Stimulated activated CD4-positive, alpha-beta T cell treated with anti-CD3 and anti-CD28 coated beads, Interleukin-1b, Interleukin-23, amount 100 ng/mL, for 24 hours (primary cell): Measurements from ENCODE around the gene CCDC54.
"Not testable (repeated sequence)": the region's sequence is repeated elsewhere in the genome, so short reads cannot be mapped to it uniquely, and the experiment has no call there.

ENCODE experiments used
- DNase-seq, 4 experiments: peaks; one replicate each; pipeline ENCODE4 v3.0.0-alpha.2; 2020; ENCODE audit warnings: low read depth in 4 of 4, low spot score in 1 of 4

The CCDC54 gene

GRCh38 chr3:107377151-107377550 is at the start of gene CCDC54:
TSS of gene CCDC54 (plus strand) at chr3:107377439. CDS start at chr3:107377588, 149 bp downstream.
- DNase-seq, result no peak

- DNase-seq, result no peak
Measured at GRCh38 chr3:107328069-107328468, 49.2 kb upstream of the CCDC54 start.

DNA sequence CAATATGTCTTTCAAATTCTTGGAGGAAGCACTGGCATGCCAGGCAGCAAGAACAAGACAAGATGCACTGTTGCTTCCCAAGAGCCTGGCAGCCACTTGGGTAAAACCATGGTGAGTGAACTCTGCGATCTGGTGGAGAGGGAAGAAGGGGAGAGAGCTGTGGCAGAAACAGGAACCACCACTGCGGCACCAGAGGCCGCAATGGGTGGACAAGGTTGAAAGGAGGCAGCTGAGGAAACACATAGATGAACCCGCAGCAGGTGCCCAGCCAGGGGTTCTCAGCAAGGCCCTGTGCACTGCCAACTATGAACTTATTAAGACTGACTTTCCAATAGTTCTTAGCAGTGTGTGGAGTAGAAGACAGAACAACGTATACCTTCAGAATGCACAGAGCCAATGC is 48.2 kb upstream of the CCDC54 start:
- no peak for DNase-seq

DNA sequence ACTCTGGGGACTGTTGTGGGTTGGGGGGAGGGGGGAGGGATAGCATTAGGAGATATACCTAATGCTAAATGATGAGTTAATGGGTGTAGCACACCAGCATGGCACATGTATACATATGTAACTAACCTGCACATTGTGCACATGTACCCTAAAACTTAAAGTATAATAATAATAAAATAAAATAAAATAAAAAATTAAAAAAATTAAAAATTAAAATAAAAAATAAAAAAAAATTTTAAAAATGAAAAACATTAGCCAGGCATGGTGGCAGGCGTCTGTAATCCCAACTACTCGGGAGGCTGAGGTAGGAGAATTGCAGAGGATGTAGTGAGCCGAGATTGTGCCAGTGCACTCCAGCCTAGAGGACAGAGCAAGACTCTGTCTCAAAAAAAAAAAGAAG is 37.5 kb upstream of the CCDC54 start:
- DNase-seq, result not testable (repeated sequence)

GRCh38 chr3:107344722-107345121 is 32.5 kb upstream of the CCDC54 start:
- DNase-seq, result no peak

DNA sequence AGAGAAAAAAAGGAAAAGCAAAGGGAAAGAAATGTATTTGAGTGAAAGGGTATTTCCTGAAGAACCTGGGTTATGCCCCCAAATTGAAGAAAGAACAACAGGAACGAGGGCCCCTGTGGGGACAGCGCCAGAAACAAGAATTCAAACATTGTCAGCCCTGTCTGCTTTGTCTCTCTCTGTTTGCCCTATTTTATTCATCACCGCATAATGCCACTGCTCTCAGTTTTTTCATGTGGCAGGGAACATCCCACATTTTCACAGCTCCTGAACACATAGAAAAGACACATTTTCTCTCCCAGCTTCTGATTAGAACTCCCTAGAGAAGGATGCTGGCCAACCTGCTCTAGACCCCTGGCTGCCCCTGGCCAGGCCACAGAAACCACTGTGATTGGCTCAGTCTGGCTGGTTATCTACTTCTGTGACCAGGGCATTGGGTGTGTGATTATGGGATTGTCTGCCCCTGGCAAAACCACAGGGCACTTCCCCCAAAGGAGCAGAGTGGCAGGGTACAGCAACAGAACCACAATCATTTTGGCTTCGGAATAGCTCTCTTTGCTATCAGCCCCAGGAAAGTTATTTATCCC is 31.3 kb upstream of the CCDC54 start:
- no peak for DNase-seq

GRCh38 chr3:107346564-107346963 is 30.7 kb upstream of the CCDC54 start:
- DNase-seq, result no peak

DNA sequence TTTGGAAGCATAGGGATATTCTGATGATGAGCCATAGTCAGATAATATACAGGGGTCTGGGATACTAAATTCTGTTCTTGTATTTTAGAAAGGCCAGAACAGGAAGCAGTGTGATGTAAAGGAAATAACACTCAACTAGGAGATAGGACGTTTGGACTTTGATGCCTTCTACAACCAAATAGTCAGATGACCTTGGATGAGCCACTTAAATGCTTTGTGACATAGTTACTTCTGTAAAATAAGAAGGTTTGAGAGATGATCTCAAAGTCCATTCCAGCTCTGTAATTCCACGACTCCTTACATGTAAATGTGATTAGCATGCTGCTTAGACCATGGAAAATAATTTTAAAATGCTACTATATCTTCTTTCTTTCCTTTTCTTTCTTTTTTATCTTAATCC is 29.5 kb upstream of the CCDC54 start:
- no peak for DNase-seq

DNA sequence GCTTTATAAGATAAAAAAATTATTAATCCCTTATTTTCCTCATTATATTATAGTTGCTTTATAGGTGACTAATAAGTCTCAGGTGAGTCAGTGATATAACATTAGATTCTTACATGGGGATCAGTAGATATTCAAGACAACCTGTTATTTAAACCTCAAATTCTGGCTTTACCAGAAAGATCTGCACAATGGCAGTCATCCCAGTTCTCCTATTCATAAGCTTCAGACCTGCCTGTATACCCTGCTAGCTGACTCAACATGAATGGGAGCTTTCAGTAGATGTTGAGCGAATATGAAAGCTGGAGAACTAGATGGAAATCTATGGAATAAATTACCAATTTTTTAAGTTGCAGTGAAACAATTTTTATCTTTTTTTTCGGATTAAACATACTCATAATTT is 20.5 kb upstream of the CCDC54 start:
- DNase-seq, result no peak

DNA sequence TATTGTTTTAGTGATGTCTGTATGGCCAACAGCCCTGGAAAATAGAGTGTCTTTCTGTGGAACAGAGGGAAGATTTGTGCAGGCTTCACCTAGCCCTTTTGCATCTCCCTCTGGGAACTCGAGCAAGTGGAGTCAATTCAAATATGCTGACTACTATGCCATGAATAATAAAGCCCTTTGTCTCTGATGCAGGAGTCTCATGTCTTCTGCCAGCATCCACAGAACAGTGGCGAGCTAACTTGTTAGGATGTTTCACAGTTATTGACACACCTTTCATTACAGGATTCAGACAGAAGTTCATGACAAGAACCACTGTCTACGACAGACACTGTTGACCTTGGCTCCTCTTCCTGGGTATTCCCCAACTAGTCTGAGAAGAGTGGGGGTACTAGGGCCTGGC is 15.6 kb upstream of the CCDC54 start:
- no peak for DNase-seq

DNA sequence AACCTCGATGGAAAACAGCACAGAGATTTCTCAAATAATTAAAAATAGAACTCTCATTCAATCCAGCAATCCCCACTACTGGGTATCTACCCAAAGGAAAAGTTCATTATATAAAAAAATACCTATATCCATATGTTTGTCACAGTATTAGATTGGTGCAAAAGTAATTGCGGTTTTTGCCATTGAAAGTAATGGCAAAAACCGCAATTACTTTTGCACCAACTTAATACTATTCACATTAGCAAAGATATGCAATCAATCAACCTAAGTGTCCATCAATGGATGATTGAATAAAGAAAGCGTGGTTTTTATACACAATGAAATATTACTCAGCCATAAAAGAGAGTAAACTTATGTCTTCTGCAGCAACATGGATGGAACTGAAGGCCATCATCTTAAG is 12.2 kb upstream of the CCDC54 start:
- no peak for DNase-seq

DNA sequence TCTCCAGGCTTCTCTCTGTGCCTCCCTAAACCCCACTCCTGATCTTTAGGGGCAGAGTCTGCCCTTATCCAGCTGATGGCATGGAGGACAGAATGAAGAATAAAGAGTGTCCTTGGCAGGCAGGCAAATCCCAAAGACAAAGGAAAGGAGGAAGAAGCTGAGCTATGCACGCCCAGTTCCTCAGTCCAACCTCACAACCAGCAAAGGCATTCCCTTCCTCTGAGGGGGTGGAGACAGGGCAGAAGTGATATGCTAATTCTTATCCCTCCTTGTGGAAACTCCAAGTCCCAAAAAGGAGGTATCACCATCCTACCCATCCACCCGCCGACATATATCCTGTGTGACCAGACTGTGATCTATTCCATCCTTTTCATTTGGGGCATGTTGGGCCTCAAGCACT is 10.5 kb upstream of the CCDC54 start:
- DNase-seq, result no peak

- no peak for DNase-seq
Measured at GRCh38 chr3:107367353-107367752, 9.9 kb upstream of the CCDC54 start.

- no peak for DNase-seq
Measured at GRCh38 chr3:107368654-107369398, 8.4 kb upstream of the CCDC54 start.

- no peak for DNase-seq
Measured at GRCh38 chr3:107369791-107370190, 7.4 kb upstream of the CCDC54 start.

DNA sequence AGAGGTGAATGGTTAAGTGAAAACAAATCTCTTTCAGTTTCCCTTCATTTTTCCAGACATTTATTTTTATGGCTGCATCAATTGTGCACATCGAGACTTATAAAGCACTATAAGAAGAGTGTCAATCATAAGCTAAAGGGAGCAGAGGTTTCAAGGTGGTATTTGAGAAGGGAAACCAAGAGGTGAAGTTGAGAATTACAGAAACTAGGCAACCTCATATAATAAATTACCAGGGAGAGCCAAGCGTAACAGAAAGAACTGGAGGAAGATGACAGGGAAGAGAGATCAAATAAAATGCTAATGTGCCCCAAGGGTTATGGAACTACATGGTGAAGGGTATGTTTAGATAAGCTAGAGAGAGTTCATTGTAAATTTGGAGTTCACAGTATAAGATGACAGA is 6.3 kb upstream of the CCDC54 start:
- no peak for DNase-seq

- no peak for DNase-seq
Measured at GRCh38 chr3:107372506-107372905, 4.7 kb upstream of the CCDC54 start.

GRCh38 chr3:107373896-107374295 is 3.3 kb upstream of the CCDC54 start:
- no peak for DNase-seq

DNA sequence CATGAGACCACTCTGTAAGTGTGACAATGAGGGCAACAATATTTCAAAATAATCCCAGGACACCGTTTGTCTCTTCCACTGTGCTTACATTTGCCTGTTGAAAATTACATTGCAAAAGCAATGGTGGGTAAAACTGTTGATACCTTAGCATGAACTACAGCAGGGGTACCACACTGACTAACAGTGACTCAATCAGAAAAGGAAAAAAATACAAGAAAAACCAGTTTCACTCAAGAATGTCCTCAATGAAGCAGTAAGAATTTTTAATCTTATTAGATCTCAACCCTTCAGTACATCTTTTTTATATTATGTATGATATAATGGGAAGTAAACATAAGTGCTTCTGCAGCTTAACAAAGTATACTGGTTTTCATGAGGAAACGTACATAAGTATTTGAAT is 1.6 kb upstream of the CCDC54 start:
- no peak for DNase-seq

- no peak for DNase-seq
Measured at GRCh38 chr3:107382631-107383030, 5.4 kb downstream of the CCDC54 start.

DNA sequence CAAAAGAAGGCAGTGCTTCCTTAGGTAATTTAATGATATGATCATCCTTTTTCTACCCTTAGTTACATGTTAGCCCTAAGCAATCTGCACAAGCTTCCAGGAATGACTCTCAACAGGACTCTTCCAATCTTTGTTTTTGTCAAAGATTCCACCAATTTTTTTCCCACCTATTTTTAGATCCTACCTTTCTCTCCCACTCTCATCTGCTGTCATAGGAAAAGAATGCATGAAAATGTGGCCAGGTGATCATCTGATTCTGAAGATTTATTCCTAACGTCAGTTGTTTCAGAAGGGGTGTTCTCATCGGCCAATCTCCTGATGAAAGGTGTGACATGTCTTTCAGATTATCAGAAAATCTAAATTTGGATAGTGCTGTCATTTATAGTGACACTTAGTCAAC is 7.2 kb downstream of the CCDC54 start:
- no peak for DNase-seq

DNA sequence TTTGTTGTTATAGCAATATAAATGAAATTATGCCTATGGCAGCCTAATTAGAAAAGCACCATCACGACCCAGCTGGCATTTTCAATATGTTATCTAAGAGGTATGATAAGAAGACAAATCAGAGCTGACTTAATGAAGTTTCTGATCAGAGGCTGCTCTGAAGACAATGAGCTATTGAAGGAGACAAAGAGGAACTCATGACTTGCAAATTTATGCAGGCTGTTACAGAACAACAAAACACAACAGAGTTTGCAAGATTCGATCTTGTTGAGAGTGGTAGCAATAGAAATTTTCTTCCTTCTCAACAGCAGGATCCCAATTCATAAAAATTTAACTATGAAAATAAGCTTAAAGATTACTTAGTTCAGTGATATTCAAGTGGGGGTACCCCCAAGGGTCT is 7.7 kb downstream of the CCDC54 start:
- DNase-seq, result no peak

DNA sequence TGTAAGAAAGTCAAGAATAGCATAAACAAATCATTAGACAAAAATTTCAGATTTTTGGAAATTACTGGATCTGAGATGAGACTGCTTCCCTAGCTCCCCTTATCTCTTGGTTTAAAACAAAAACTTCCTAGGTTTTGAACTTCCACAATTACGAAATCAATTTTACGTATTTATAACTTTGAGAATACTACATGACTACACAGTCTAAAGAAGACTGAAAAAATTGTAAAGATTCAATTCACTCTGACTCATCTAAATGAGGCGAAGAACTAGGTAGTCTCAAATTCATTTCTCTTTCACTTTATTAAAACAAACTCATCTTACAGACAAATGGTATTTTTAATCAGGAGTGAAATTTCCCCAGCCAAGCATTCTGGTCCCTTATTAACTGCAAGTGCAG is 10.3 kb downstream of the CCDC54 start:
- DNase-seq, result no peak
